Sigmoid colon (tissue), 4 donors: ENCODE results near the gene PCSK2.

Experiments
- CTCF ChIP-seq, 4 experiments: fragments of 450-650 bp in 3 of 4; fragments of 200-600 bp in 1 of 4; IDR thresholded peaks; one replicate each; pipeline ENCODE4 v1.5.1; 2016 to 2019; ENCODE audit warnings: antibody characterized with exemption in 4 of 4, mild to moderate bottlenecking in 3 of 4, moderate library complexity in 2 of 4
- EP300 ChIP-seq, 4 donors: sonication (generic); formaldehyde crosslinking; IDR thresholded peaks; one replicate each; pipeline ENCODE4 v1.6.1; 2017; ENCODE audit warnings: antibody characterized with exemption in 4 of 4

GRCh38 chr20:17300113-17300512, 73.3 kb downstream of the PCSK2 start:
- no peak for TF ChIP-seq EP300 (IDR thresholded peaks at IDR 0.05)
- TF ChIP-seq CTCF (IDR thresholded peaks at IDR 0.05), result no peak
